Glutamatergic neuron (in vitro differentiated cells): Measurements from ENCODE around the gene CDKN2B. TPM values are rescaled to one million over a fixed set of nuclear protein-coding genes. Genes with fewer than 3 reads are reported as not detected.
"Not testable (repeated sequence)": the region's sequence is repeated elsewhere in the genome, so short reads cannot be mapped to it uniquely, and the experiment has no call there.

Experiments
- DNase-seq: peaks from one replicate; pipeline ENCODE4 v3.0.0; 2022
- H3K27ac Mint-ChIP-seq: one replicate; pipeline ENCODE4 v1.8.0; 2020; ENCODE audit warnings: mild to moderate bottlenecking, mixed read lengths, inconsistent platforms; ENCODE audit not compliant: unreplicated experiment
- H3K27me3 Mint-ChIP-seq: one replicate; pipeline ENCODE4 v1.8.0; 2020; ENCODE audit warnings: mild to moderate bottlenecking, moderate library complexity, mixed read lengths, inconsistent platforms; ENCODE audit not compliant: unreplicated experiment
- H3K36me3 Mint-ChIP-seq: one replicate; pipeline ENCODE4 v1.8.0; 2020; ENCODE audit warnings: mild to moderate bottlenecking, mixed read lengths, inconsistent platforms; ENCODE audit not compliant: unreplicated experiment
- H3K4me1 Mint-ChIP-seq: one replicate; pipeline ENCODE4 v1.8.0; 2020; ENCODE audit warnings: mild to moderate bottlenecking, low read depth, mixed read lengths, inconsistent platforms; ENCODE audit not compliant: unreplicated experiment
- H3K4me3 Mint-ChIP-seq: one replicate; pipeline ENCODE4 v1.8.0; 2020; ENCODE audit warnings: mild to moderate bottlenecking, mixed read lengths, inconsistent platforms; ENCODE audit not compliant: unreplicated experiment
- H3K9me3 Mint-ChIP-seq: one replicate; pipeline ENCODE4 v1.8.0; 2020; ENCODE audit warnings: mild to moderate bottlenecking, moderate library complexity, mixed read lengths, inconsistent platforms; ENCODE audit not compliant: unreplicated experiment
- CTCF ChIP-seq: fragments of 200-600 bp; sonication (generic); IDR thresholded peaks from one replicate; pipeline ENCODE4 v1.5.0; 2021; ENCODE audit not compliant: partially characterized antibody, unreplicated experiment
- long read RNA-seq: library from polyadenylated mRNA; unstranded; transcript quantifications from one replicate; pipeline ENCODE4 v2.0.0, GENCODE V29; 2020; ENCODE audit not compliant: unreplicated experiment
- total RNA-seq: library from RNA; stranded (reverse); fragmentation: NEBNext Ultra II Directional; extraction: Animal tissue kit (Norgen Biotek cat#: 25700); gene quantifications from one replicate; pipeline ENCODE4 v1.2.1, GENCODE V29; 2021; ENCODE audit not compliant: unreplicated experiment

CDKN2B gene
- total RNA-seq: 0.93 TPM
- long read RNA-seq: 0 reads

- Mint-ChIP-seq H3K36me3 (no peaks in the 10 kb centered on the region), H3K27me3 (peaks cover 24% of the 10 kb centered on the region), H3K4me1 (peaks cover 9% of the 10 kb centered on the region), H3K9me3 (peaks cover 10% of the 10 kb centered on the region), H3K27ac (peak within 1 kb of the TSS; percentile 34), H3K4me3 (peak within 1 kb of the TSS; percentile 98)
- TF ChIP-seq CTCF: peak; percentile 97
- DNase-seq: peak; percentile 98
These were observed at the start of gene CDKN2B for GRCh38 chr9:22008717-22009505. TSS of gene CDKN2B (minus strand) at chr9:22009305. CDS start at chr9:22008953, 352 bp downstream.

- H3K36me3 Mint-ChIP-seq, H3K9me3 Mint-ChIP-seq, DNase-seq, H3K4me3 Mint-ChIP-seq, H3K27ac Mint-ChIP-seq, H3K4me1 Mint-ChIP-seq, H3K27me3 Mint-ChIP-seq: not testable (repeated sequence)
These were observed 48.9 kb upstream of the CDKN2B start for GRCh38 chr9:22057972-22058371.

GRCh38 chr9:22056402-22056801, 47.3 kb upstream of the CDKN2B start:
- no peaks in the 10 kb centered on the region for H3K9me3 Mint-ChIP-seq
- no peak overlapping the region for H3K4me3 Mint-ChIP-seq
- no peak for TF ChIP-seq CTCF
- DNase-seq: no peak
- H3K27ac Mint-ChIP-seq: no peak overlapping the region
- H3K4me1 Mint-ChIP-seq: no peaks in the 10 kb centered on the region
- H3K36me3 Mint-ChIP-seq: no peaks in the 10 kb centered on the region
- H3K27me3 Mint-ChIP-seq: peaks cover 1% of the 10 kb centered on the region

GRCh38 chr9:22055090-22055489, 46.0 kb upstream of the CDKN2B start:
- no peaks in the 10 kb centered on the region for H3K9me3 Mint-ChIP-seq
- TF ChIP-seq CTCF: no peak

GRCh38 chr9:22054529-22054928, 45.4 kb upstream of the CDKN2B start:
- no peak for TF ChIP-seq CTCF
- Mint-ChIP-seq H3K4me1 (no peaks in the 10 kb centered on the region), H3K4me3 (no peak overlapping the region), H3K27ac (no peak overlapping the region), H3K9me3 (no peaks in the 10 kb centered on the region), H3K27me3 (peaks cover 1% of the 10 kb centered on the region), H3K36me3 (no peaks in the 10 kb centered on the region)
- no peak for DNase-seq

More at GRCh38 chr9:22055090-22055489, 46.0 kb upstream of the CDKN2B start:
- Mint-ChIP-seq H3K36me3 (no peaks in the 10 kb centered on the region), H3K27ac (no peak overlapping the region), H3K27me3 (peaks cover 1% of the 10 kb centered on the region), H3K4me1 (no peaks in the 10 kb centered on the region), H3K4me3 (no peak overlapping the region)
- DNase-seq: no peak
